ENCODE measurements around the gene IGSF22. TPM values are rescaled to one million over a fixed set of nuclear protein-coding genes. Genes with fewer than 3 reads are reported as not detected.

The IGSF22 gene
- total RNA-seq, 1 experiment from 2014 or later, result not detected

- TF ChIP-seq, protein P1, sequence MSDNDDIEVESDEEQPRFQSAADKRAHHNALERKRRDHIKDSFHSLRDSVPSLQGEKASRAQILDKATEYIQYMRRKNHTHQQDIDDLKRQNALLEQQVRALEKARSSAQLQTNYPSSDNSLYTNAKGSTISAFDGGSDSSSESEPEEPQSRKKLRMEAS (IDR thresholded peaks at IDR 0.05), result no peak
- TF ChIP-seq SIN3A (IDR thresholded peaks at IDR 0.05; ENCODE audit: low read depth), result no peak
These were observed 31.8 kb upstream of the IGSF22 start (continued) for GRCh38 chr11:18757811-18758210.

- CTCF ChIA-PET, result interaction anchor here (1.2 kb wide), 1 partner anchor 8 kb away, joined by 6 read pairs; no protein-coding TSS in a partner anchor
- Histone ChIP-seq H3K27me3 (ENCODE audit: insufficient read depth, low read length) (no peaks in the 10 kb centered on the region), H3K9ac (ENCODE audit: low read length) (no peak overlapping the region), H3K27ac (ENCODE audit: low read depth, low read length) (no peak overlapping the region), H3K9me2 (ENCODE audit: insufficient read depth) (no peaks in the 10 kb centered on the region), H3K4me1 (ENCODE audit: control insufficient read depth in 1 of 2, insufficient read depth in 2 of 2, low read length in 2 of 2) (no peaks in the 10 kb centered on the region), H3K79me2 (ENCODE audit: insufficient read depth, low read length) (no peaks in the 10 kb centered on the region), H3K9me3 (ENCODE audit: control insufficient read depth in 1 of 2, insufficient read depth in 1 of 2, low read depth in 1 of 2, low read length in 2 of 2) (no peaks in the 10 kb centered on the region), H4K20me1 (ENCODE audit: insufficient read depth) (no peaks in the 10 kb centered on the region), H3K4me3 (replicated peaks in 1 of 2; ENCODE audit: low read depth in 1 of 2, low read length in 2 of 2) (no peak overlapping the region), H2AFZ (ENCODE audit: low read depth, low read length, poor library complexity, severe bottlenecking) (no peak overlapping the region), H3K4me2 (ENCODE audit: low read length) (no peak overlapping the region), H3K36me3 (ENCODE audit: control insufficient read depth in 1 of 2, insufficient read depth in 2 of 2, low read length in 2 of 2) (no peaks in the 10 kb centered on the region)
- POLR2A ChIA-PET, result no interaction called here
- no TSS peak for BruUV-seq (replicated peaks)
- DNase-seq (ENCODE audit: low read depth, low spot score) (no peak), ATAC-seq (no peak)
- RAD21 ChIA-PET (ENCODE audit: low non-redundant PET in 1 of 2, low total read pairs in 2 of 2, uncharacterized antibody in 2 of 2, unreplicated experiment in 2 of 2), result no interaction called here
- TF ChIP-seq ZFX (IDR thresholded peaks at IDR 0.05) (no peak), FOSL1 (IDR thresholded peaks at IDR 0.05; ENCODE audit: low read depth) (no peak), ATF3 (IDR thresholded peaks at IDR 0.05) (no peak), POLR2A (IDR thresholded peaks at IDR 0.05; ENCODE audit: borderline replicate concordance, extremely low read depth, insufficient read depth, insufficient read length) (no peak), POLR2AphosphoS5 (IDR thresholded peaks at IDR 0.05; ENCODE audit: low read depth, low read length) (no peak), YY1 (IDR thresholded peaks at IDR 0.05; ENCODE audit: extremely low read depth, insufficient replicate concordance, low read depth, low read length) (no peak), EGR1 (IDR thresholded peaks at IDR 0.05; ENCODE audit: low read depth) (no peak), RAD21 (IDR thresholded peaks at IDR 0.05; ENCODE audit: low read depth) (no peak)
- TF ChIP-seq, protein P2, sequence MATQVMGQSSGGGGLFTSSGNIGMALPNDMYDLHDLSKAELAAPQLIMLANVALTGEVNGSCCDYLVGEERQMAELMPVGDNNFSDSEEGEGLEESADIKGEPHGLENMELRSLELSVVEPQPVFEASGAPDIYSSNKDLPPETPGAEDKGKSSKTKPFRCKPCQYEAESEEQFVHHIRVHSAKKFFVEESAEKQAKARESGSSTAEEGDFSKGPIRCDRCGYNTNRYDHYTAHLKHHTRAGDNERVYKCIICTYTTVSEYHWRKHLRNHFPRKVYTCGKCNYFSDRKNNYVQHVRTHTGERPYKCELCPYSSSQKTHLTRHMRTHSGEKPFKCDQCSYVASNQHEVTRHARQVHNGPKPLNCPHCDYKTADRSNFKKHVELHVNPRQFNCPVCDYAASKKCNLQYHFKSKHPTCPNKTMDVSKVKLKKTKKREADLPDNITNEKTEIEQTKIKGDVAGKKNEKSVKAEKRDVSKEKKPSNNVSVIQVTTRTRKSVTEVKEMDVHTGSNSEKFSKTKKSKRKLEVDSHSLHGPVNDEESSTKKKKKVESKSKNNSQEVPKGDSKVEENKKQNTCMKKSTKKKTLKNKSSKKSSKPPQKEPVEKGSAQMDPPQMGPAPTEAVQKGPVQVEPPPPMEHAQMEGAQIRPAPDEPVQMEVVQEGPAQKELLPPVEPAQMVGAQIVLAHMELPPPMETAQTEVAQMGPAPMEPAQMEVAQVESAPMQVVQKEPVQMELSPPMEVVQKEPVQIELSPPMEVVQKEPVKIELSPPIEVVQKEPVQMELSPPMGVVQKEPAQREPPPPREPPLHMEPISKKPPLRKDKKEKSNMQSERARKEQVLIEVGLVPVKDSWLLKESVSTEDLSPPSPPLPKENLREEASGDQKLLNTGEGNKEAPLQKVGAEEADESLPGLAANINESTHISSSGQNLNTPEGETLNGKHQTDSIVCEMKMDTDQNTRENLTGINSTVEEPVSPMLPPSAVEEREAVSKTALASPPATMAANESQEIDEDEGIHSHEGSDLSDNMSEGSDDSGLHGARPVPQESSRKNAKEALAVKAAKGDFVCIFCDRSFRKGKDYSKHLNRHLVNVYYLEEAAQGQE (IDR thresholded peaks at IDR 0.05; ENCODE audit: low read depth), result no peak
- intact Hi-C loops (cut with micrococcal nuclease), result no loop called here
These were observed 30.9 kb upstream of the IGSF22 start for GRCh38 chr11:18756889-18757288.

Measured in HCT116 (cell line).